HG03066 (cell line): ENCODE results near the gene CIZ1.
"Not testable (repeated sequence)": the region's sequence is repeated elsewhere in the genome, so short reads cannot be mapped to it uniquely, and the experiment has no call there.

Experiments used
- ATAC-seq: cut with Tn5 transposase; IDR thresholded peaks from one replicate; pipeline ENCODE4 v1.9.1; 2021; ENCODE audit warnings: low read depth; ENCODE audit not compliant: unreplicated experiment

CIZ1 gene

GRCh38 chr9:128149001-128149701 lies 42.2 kb downstream of the CIZ1 start, which contains the start of gene LCN2:
TSS of gene LCN2 (plus strand) at chr9:128149453. CDS start at chr9:128149526, 73 bp downstream.
- ATAC-seq = no peak

GRCh38 chr9:128148509-128149000 lies 42.8 kb downstream of the CIZ1 start:
- ATAC-seq = no peak

- no peak for ATAC-seq
Measured at GRCh38 chr9:128146591-128147120, 44.7 kb downstream of the CIZ1 start.

DNA sequence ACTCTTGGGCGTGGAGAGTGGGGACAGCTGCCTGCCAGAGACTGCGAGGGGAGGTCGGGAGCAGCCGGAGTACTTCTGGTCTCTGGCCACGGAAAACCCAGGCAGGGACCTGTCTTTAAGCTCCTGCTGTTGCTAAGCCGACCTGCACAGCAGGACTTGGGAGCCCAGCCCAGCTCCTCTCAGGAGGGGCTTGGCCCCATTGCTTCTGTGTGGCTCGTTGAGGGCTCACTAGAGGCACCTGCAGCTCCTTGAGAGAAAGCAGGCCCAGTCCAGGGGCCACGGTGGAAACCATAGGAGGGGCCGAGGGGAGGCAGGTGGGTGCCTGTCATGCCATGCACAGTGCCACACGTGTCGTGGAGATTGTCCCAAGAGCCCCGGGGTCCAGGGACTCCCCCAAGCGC lies 45.4 kb downstream of the CIZ1 start:
- no peak for ATAC-seq

- ATAC-seq = no peak
Measured at GRCh38 chr9:128145536-128145935, 45.8 kb downstream of the CIZ1 start.

DNA sequence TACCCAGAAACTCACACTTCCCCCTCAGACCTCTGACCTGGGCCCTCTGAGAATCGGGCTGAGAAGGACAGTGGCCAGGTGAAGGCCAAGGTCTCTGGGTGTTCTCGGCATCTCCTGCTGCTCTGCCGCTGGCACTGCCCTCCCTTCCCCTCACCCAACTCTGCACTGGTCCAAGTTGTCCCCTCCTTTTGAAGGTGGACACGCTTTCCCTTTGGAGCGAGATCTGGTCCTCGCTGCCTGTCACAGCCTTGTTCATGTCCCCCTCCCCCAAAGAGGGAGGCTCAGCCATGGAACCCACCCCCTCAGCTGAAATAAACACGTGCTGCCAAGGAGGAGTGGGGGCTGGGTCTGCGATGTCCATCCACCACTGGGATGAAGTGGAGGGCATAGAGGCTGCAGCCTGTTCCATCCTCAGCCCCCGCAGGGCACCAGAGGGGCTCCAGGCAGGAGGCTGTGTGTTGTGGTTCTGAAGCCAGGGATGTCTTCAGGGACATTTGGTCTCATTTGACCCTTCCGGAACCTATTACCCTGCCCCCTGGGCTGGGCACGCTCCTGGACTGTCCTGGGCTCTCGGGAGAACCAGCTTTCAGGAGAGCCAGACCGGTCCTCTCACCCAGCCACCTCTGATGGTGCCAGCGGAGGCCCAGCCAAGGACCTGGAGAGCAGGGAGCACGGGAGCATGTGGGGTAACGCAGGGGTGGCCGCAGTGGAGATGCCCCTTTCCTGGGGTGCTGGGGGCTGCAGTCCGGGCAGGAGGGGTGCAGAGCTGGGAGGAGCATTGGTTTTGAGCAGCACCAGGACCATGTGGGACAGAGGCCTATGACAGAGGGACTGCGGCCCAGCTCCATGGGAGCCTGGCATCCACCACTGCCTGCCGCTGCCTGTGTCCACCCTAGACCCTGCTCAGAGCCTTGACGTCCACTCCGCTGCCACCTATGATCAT lies 46.9 kb downstream of the CIZ1 start:
- no peak for ATAC-seq

GRCh38 chr9:128143525-128144238 lies 47.7 kb downstream of the CIZ1 start:
- ATAC-seq = no peak

- no peak for ATAC-seq
Measured at GRCh38 chr9:128142596-128142995, 48.8 kb downstream of the CIZ1 start.

DNA sequence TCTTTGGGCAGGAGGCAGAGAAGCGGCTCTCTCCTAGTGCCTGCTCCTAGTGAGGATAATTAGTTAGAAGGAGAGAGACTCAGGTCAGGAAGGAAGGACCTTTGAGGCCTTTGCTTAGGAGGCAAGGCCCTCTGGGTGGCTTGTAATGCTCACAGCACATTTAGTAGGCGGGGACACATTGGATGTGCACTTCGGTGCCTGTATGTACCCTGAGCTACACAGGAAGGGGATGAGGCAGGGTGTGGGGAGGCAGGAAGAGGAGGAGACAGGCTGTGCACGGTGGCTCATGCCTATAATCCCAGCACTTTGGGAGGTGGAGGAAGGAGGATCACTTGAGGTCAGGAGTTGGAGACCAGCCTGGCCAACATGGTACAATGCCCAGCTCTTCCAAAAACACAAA lies 49.3 kb downstream of the CIZ1 start:
- ATAC-seq = no peak

DNA sequence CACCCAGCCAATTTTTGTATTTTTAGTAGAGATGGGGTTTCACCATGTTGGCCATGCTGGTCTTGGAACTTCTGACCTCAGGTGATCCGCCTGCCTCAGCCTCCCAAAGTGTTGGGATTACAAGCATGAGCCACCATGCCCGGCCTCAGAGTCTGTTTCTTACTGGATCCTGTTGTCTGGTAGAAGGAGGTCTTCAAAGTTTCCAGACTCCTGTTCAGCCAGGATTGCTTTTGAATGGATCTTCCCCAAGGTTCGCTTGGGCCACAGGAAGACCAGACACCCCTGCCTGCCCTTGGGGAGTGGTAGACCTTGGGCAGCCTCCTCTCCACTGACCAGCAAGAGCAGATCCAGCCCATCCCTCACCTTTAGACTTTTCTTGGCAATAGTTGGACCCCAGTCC lies 49.8 kb downstream of the CIZ1 start:
- ATAC-seq = no peak

DNA sequence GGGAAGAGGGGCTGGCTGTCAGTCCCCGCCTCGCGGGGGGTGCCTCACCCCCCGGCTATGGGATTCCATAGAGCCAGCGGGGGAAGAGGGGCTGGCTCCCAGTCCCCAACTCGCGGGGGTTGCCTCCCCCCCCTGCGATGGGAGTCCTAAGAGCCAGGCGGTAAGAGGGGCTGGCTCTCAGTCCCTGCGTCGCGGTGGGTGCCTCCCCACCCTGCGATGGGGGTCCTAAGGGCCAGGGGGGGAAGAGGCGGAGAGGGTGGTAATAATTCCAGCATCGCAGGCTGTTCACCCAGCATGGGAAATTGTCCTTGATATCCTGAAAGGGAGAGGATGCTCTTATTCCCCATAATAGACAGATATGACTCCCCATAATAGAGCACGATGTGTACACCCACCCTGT lies 51.8 kb downstream of the CIZ1 start:
- ATAC-seq = no peak

- no peak for ATAC-seq
Measured at GRCh38 chr9:128138001-128138400, 53.4 kb downstream of the CIZ1 start.

DNA sequence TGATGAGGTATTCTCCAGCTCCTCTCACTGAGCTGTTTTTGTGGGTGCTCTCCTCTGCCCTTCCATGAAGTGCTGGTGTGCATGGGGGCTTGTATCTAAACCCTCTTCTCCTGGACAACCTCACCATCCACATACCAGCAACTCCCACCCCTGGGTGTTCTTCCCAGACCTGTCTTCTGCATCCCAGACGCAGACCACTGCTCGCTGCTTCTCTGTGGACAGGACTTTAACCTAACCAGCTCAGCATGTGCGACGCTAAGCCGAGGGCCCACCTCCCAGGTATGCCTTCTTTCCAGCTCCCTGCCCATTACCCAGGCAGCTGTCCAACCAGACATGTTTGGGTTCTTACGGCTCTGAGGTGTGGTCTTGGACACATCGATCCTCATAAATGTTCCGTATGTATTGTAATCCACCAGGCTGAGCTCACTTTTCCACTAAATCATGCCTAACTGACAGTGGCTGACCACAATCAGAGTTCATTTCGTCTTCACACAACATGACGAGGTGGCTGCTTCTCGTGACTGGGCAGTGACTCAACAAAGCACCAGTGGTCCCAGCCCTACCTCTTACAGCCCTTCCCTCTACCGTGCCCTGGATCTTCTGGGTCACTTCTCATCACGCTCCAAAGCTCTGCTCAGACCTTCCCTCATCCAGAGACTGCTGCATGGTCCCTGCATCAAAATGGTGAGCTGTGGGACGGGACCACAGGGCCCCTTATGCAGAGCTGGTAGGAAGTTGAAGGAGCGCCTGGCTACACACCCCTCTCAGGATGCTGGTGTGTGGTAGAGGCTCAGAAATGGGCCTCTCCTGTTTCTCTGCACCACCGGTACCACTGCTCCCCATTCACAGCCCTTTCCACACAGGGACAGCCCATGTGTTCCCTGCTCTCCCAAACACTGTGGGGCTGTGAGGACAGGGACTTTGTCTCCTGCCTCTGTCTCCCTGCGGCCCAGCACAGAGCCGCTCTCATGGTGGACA lies 54.3 kb downstream of the CIZ1 start:
- ATAC-seq = no peak

GRCh38 chr9:128135561-128135960 lies 55.8 kb downstream of the CIZ1 start:
- not testable (repeated sequence) for ATAC-seq

DNA sequence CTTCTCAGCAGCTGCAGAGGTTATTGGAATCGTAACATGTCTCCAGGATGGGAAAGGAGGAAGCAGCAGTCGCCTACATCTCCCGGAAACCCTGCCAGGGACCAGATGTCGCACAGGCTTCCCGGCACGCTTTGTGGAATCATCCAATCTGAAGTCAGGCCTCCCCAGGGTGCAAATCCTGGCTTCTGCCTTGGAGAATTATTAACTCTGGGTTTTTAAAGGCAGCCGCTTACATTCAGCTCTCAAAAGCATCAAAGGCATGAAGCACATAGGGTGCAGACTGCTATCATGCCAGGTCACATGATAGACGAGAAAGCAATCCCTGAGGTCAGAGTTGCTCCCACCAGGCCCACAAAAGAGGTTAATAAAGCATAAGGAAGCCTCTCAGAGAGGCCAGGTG lies 59.2 kb downstream of the CIZ1 start:
- not testable (repeated sequence) for ATAC-seq

DNA sequence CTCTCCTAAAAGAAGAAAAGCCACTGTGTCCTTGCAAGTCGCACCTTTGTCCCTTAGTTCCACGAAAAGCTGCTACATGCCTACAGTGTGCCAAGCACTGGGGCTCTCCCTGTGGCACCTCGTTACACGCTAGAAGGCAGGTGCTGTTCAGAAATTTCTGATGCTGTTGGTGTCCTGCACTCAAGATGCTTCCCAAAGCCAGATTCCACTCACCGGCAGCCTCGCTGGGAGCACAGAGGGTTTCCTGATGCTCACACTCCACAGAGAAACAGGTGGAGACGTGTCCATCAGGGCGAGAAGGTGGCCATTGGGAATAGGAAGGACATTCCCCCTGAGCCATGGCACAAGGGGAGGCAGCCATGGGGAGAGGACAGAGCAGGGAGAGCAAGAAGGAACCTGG lies 60.0 kb downstream of the CIZ1 start:
- ATAC-seq = not testable (repeated sequence)

DNA sequence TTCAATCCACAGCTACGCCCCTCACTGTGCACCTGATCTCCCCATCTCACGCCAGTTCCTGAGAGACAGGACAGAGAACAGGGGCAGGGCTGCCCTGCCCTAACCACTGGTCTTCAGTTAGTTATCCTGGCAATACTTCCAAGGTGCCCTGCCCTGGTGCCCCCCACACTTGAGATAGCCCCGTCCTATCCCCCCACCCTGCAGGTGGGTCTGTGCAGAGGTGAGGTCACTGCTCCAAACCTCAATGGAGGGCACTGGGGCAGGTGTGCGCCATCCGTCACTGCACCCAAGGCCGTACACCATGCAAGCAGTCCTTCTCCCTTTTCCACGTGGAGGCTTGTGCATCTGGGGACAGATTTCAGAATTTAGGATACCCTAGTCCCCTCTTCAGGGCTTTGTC lies 60.7 kb downstream of the CIZ1 start:
- not testable (repeated sequence) for ATAC-seq

DNA sequence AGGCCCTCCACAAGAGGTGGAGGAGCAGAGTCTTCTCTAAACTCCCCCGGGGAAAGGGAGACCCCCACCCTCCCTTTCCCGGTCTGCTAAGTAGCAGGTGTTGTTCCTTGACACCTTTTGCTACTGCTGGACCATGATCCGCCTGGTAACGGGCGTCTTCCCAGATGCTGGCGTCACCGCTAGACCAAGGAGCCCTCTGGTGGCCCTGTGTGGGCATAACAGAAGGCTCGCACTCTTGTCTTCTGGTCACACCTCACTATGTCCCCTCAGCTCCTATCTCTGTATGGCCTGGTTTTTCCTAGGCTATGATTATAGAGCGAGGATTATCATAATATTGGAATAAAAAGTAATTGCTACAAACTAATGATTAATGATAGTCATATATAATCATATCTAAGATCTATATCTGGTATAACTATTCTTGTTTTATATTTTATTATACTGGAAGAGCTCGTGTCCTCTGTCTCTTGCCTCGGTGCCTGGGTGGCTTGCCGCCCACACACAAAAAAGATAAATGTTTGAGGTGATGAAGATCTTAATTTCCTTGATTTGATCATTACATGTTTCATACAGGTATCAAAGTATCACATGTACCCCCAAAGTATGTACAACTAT lies 61.3 kb downstream of the CIZ1 start:
- ATAC-seq = not testable (repeated sequence)
